Endothelial cell of umbilical vein (primary cell): ENCODE results near the gene MYF6. TPM values are rescaled to one million over a fixed set of nuclear protein-coding genes. Genes with fewer than 3 reads are reported as not detected.

ENCODE experiments used
- polyA plus RNA-seq, 4 experiments: library from polyadenylated mRNA; depleted of rRNA in 3 of 4; stranded (reverse) in 3 of 4; unstranded in 1 of 4; fragments of >200 nt; gene quantifications; 2 replicates each; pipeline versions ENCODE4 v1.2.1 to v1.2.3, GENCODE V29; 2011 to 2012; ENCODE audit warnings: missing spikeins in 1 of 4
- total RNA-seq: library from RNA; stranded (reverse); gene quantifications from 2 replicates; pipeline ENCODE4 v1.2.3, GENCODE V29; 2021

MYF6 gene
- total and polyA plus RNA-seq, 2 donors (not counting 3 experiments of a cell fraction or from before 2014, with no cell fraction given) = not detected

Other genes with a start within 250 kb of the MYF6 start
- gene MYF5, start 9.3 kb downstream of the MYF6 start, total RNA-seq = not detected in 2 replicates
- gene MYF5, start 9.3 kb downstream of the MYF6 start, polyA plus RNA-seq = not detected in 2 replicates
- 4.1 and 4.3 TPM in 2 replicates for gene LIN7A, start 230.3 kb downstream of the MYF6 start, total RNA-seq
- 0.73 and 1.6 TPM in 2 replicates for gene LIN7A, start 230.3 kb downstream of the MYF6 start, polyA plus RNA-seq